ENCODE measurements around the gene MAN2B1.
"Not testable (repeated sequence)": the region's sequence is repeated elsewhere in the genome, so short reads cannot be mapped to it uniquely, and the experiment has no call there.

MAN2B1 gene

DNA sequence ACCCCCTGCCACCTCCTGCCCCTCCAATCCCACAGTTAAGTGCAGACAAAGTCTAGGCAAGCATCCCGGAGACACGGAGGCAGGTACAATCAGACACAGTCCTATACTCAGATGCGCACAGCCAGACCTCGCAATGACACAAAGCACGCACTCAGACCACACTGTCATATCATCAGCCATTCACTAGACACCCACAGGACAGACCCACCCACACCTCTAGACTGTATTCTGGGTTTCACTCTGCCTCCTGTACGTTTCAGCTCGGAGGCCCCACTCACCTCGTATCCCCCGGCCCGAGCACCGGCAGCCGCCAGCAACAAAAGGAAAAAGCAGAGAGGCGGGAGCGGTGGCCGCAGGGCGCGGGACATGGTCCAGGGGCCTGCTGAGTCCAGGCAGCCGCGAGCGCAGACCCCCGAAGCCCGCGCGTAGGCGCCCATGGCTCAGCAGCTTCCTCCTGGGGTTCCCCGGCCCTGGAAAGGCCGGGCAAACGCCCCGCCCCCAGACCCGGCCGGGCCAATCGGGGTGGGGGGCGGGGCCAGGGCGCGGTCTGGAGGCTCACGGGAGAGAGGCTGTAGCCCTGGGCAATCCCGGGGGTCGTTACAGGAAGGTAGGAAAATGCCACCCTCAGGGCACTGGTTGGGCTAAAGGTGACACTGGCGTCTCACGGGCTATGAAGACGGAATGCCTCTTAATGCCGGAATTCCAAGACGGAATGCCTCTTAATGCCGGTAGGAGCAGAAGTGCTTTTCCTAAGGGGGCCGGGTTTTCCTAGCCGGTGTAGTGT is at the start of gene MAN2B1, which contains the start of gene WDR83:
Gene MAN2B1 (minus strand): TSS at position 478 of the 784 bp plus-strand sequence. CDS start 41 bp downstream, at position 437.
Gene WDR83 (plus strand): TSS at position 543 of the 784 bp plus-strand sequence. CDS start 2,984 bp downstream, outside the sequence.
- DNase-seq (ENCODE audit: extremely low spot score), result peak; percentile 88
- ChIA-PET POLR2A (interaction anchor here (0.6 to 2.1 kb wide), 5 partner anchors 12 to 234 kb away, joined by 3 to 12 read pairs (median 4); partner anchors contain the start of genes DHPS, ZNF490 and ZNF791), CTCF (no interaction called here)
- TF ChIP-seq SP1 (IDR thresholded peaks at IDR 0.05), result no peak
- TF ChIP-seq HDGF (IDR thresholded peaks at IDR 0.05; ENCODE audit: borderline replicate concordance), result no peak
- no peak for TF ChIP-seq SUZ12 (IDR thresholded peaks at IDR 0.05)
- no peak for TF ChIP-seq BHLHE40 (IDR thresholded peaks at IDR 0.05; ENCODE audit: borderline replicate concordance)
- TF ChIP-seq FOXK2 (IDR thresholded peaks at IDR 0.05), result no peak
- TF ChIP-seq LEF1 (IDR thresholded peaks at IDR 0.05; ENCODE audit: borderline replicate concordance), result no peak
- TF ChIP-seq FOXA1 (IDR thresholded peaks at IDR 0.05), result no peak
- no peak for TF ChIP-seq ELF4 (IDR thresholded peaks at IDR 0.05)
- TF ChIP-seq CTBP1 (IDR thresholded peaks at IDR 0.05; ENCODE audit: borderline replicate concordance), result no peak
- no peak for TF ChIP-seq NFRKB (IDR thresholded peaks at IDR 0.05)
- TF ChIP-seq, protein P1, sequence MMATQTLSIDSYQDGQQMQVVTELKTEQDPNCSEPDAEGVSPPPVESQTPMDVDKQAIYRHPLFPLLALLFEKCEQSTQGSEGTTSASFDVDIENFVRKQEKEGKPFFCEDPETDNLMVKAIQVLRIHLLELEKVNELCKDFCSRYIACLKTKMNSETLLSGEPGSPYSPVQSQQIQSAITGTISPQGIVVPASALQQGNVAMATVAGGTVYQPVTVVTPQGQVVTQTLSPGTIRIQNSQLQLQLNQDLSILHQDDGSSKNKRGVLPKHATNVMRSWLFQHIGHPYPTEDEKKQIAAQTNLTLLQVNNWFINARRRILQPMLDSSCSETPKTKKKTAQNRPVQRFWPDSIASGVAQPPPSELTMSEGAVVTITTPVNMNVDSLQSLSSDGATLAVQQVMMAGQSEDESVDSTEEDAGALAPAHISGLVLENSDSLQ (IDR thresholded peaks at IDR 0.05), result no peak
- no peak for TF ChIP-seq TARDBP (IDR thresholded peaks at IDR 0.05)
- no peak for TF ChIP-seq ARNT (IDR thresholded peaks at IDR 0.05)
- TF ChIP-seq FOXM1 (IDR thresholded peaks at IDR 0.05; ENCODE audit: borderline replicate concordance), result no peak
- TF ChIP-seq L3MBTL2 (conservative IDR thresholded peaks at IDR 0.05), result no peak
- no peak for TF ChIP-seq ZNF384 (IDR thresholded peaks at IDR 0.05)

DNA sequence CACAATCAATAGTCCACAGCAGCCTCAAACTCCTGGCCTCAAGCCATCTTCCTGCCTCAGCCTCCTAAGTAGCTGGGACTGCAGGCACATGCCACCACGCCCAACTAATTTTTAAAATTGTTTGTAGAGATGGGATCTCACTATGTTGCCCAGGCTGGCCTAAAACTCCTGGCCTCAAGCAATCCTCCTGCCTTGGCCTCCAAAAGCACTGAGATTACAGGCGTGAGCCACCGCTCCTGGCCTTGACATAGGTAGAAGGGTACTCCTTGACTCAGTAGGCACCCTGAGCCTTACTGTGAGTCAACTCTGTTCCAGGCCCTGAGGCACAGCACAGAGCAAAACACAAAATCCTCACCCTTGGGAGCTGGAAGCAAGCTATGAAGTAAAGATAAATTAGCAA is 49.4 kb upstream of the MAN2B1 start:
- CTCF ChIA-PET, result no interaction called here
- DNase-seq (ENCODE audit: extremely low spot score), result no peak
- no peak for TF ChIP-seq FOXA1 (IDR thresholded peaks at IDR 0.05)
- no peak for TF ChIP-seq FOXK2 (IDR thresholded peaks at IDR 0.05)
- no peak for TF ChIP-seq HDGF (IDR thresholded peaks at IDR 0.05; ENCODE audit: borderline replicate concordance)
- TF ChIP-seq, protein P1 (IDR thresholded peaks at IDR 0.05), result no peak
- TF ChIP-seq SUZ12 (IDR thresholded peaks at IDR 0.05), result no peak
- POLR2A ChIA-PET, result interaction anchor here (0.8 kb wide), 1 partner anchor 18 kb away, joined by 3 read pairs; no protein-coding TSS in a partner anchor

DNA sequence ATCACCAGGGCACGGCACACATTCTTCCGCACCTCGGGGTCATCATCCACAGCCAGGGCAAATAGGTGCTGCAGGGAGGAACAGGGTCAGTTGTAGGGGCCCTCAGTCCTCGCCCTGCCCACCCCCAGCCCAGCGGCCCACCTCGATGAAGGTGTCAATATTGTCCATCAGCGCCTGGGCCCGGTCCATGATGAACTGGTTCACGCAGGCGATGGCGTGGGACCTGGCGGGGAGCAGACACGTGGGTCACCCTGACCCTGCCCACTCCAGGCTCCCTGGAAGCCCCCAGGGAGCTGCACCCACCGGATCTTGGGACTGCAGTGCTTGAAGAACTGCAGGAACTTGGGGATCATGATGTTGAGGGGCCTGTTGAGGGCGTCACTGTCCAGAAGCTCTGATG is 48.6 kb upstream of the MAN2B1 start:
- ChIA-PET CTCF (no interaction called here), POLR2A (no interaction called here)
- DNase-seq (ENCODE audit: extremely low spot score), result no peak
- TF ChIP-seq FOXM1 (IDR thresholded peaks at IDR 0.05; ENCODE audit: borderline replicate concordance) (no peak), ELF4 (IDR thresholded peaks at IDR 0.05) (no peak), HDGF (IDR thresholded peaks at IDR 0.05; ENCODE audit: borderline replicate concordance) (no peak), TARDBP (IDR thresholded peaks at IDR 0.05) (no peak), FOXA1 (IDR thresholded peaks at IDR 0.05) (no peak), LEF1 (IDR thresholded peaks at IDR 0.05; ENCODE audit: borderline replicate concordance) (no peak), ARNT (IDR thresholded peaks at IDR 0.05) (no peak), FOXK2 (IDR thresholded peaks at IDR 0.05) (no peak)

DNA sequence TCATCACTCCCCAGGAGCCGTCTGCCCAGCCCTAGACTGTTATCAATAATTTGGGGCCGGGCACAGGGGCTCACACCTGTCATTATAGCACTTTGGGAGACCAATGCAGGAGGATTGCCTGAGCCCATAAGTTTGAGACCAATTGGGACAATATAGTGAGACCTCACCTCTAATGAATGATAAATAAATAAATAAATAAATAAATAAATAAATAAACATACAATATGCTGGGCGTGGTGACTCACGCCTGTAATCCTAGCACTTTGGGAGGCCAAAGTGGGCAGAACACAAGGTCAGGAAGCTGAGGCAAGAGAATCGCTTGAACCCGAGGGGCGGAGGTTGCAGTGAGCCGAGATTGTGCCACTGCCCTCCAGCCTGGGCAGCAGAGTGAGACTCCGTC is 46.8 kb upstream of the MAN2B1 start:
- CTCF ChIA-PET; DNase-seq (ENCODE audit: extremely low spot score): not testable (repeated sequence)
- POLR2A ChIA-PET, result interaction anchor here (0.8 to 1.5 kb wide), 4 partner anchors 8 to 23 kb away, joined by 3 to 7 read pairs (median 4); partner anchors contain the start of gene TNPO2

DNA sequence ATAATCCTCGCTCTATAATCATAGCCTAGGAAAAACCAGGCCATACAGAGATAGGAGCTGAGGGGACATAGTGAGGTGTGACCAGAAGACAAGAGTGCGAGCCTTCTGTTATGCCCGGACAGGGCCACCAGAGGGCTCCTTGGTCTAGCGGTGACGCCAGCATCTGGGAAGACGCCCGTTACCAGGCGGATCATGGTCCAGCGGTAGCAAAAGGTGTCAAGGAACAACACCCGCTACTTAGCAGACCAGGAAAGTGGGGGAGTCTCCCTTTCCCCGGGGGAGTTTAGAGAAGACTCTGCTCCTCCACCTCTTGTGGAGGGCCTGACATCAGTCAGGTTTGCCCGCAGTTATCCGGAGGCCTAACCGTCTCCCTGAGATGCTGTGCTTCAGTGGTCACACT is 45.5 kb upstream of the MAN2B1 start:
- POLR2A ChIA-PET, result interaction anchor here (1.0 to 1.4 kb wide), 2 partner anchors 12 to 24 kb away, joined by 3 to 5 read pairs; partner anchors contain the start of gene TNPO2
- CTCF ChIA-PET, result not testable (repeated sequence)

DNA sequence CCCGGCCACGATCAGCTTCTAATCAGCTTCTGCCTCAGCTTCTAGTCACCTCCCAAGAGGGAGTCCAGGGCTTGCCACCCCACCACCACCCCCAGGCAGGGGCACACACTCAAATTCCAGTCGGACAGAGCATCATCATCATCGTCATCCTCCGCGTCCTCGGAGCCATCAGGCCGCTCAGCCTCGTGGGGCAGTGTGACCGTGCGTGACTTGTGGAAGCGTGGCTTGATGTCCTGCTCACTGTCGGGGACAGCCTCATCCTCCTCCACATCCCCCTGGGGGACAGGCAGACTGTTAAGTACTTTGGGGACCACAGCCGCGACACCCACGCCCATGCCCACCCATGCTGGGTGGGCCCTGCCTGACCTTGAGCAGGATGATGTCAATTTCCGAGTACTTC is 44.6 kb upstream of the MAN2B1 start:
- no peak for DNase-seq (ENCODE audit: extremely low spot score)
- TF ChIP-seq SUZ12 (IDR thresholded peaks at IDR 0.05) (no peak), HDGF (IDR thresholded peaks at IDR 0.05; ENCODE audit: borderline replicate concordance) (no peak), ARNT (IDR thresholded peaks at IDR 0.05) (no peak), LEF1 (IDR thresholded peaks at IDR 0.05; ENCODE audit: borderline replicate concordance) (no peak), FOXM1 (IDR thresholded peaks at IDR 0.05; ENCODE audit: borderline replicate concordance) (no peak), NFRKB (IDR thresholded peaks at IDR 0.05) (no peak), ELF4 (IDR thresholded peaks at IDR 0.05) (no peak), FOXA1 (IDR thresholded peaks at IDR 0.05) (no peak), CTBP1 (IDR thresholded peaks at IDR 0.05; ENCODE audit: borderline replicate concordance) (no peak), ZNF384 (IDR thresholded peaks at IDR 0.05) (no peak), L3MBTL2 (conservative IDR thresholded peaks at IDR 0.05) (no peak), FOXK2 (IDR thresholded peaks at IDR 0.05) (no peak)
- TF ChIP-seq, protein P1 (IDR thresholded peaks at IDR 0.05), result no peak
- ChIA-PET POLR2A (no interaction called here), CTCF (no interaction called here)

More for the DNA sequence above, 45.5 kb upstream of the MAN2B1 start:
- not testable (repeated sequence) for DNase-seq (ENCODE audit: extremely low spot score)

All from HEK293T (cell line).